ENCODE results near the gene PHACTR3. TPM values are rescaled to one million over a fixed set of nuclear protein-coding genes. Genes with fewer than 3 reads are reported as not detected.

The PHACTR3 gene
- total RNA-seq, 1 experiment from 2014 or later = not detected

- peaks cover 5% of the 10 kb centered on the region for H3K9me3 ChIP-seq (ENCODE audit: control insufficient read depth, low read depth, low read length)
- H3K4me2 ChIP-seq (ENCODE audit: insufficient read depth, insufficient read length, low read length) = no peak overlapping the region
- no peak overlapping the region for H3K23ac ChIP-seq (ENCODE audit: insufficient read length, low read depth, low read length)
- H3K27ac ChIP-seq (ENCODE audit: insufficient read length, low read depth, low read length) = no peak overlapping the region
- no peak overlapping the region for H2BK20ac ChIP-seq (ENCODE audit: low read depth, low read length, poor library complexity, severe bottlenecking)
- H2AK5ac ChIP-seq (ENCODE audit: insufficient read length, low read length) = no peak overlapping the region
- no peaks in the 10 kb centered on the region for H3K23me2 ChIP-seq (ENCODE audit: insufficient read length, low read depth, low read length, poor library complexity, severe bottlenecking)
- H3K27me3 Mint-ChIP-seq (ENCODE audit: low read depth) = peaks cover 27% of the 10 kb centered on the region
- no peak overlapping the region for H2BK5ac ChIP-seq (ENCODE audit: insufficient read length, low read length)
- no peak overlapping the region for H3K14ac ChIP-seq (ENCODE audit: insufficient read depth, low read length)
- peaks cover 0 to 21% (median 8%) of the 10 kb centered on the region in 3 experiments; a peak in 4 of 7 replicates for H3K36me3 Mint-ChIP-seq (ENCODE audit: insufficient read depth in 1 of 3, low read depth in 3 of 3)
- peaks cover 1 to 98% of the 10 kb centered on the region in 2 experiments for H3K9me3 Mint-ChIP-seq
- no peak for DNase-seq
- H3K18ac ChIP-seq (ENCODE audit: insufficient read length, low read depth, low read length) = no peak overlapping the region
- H4K8ac ChIP-seq (replicated peaks; ENCODE audit: insufficient read length, low read depth, low read length) = no peak overlapping the region
- H4K91ac ChIP-seq (ENCODE audit: insufficient read length, low read depth, low read length) = no peak overlapping the region
- no peak overlapping the region for H2BK12ac ChIP-seq (ENCODE audit: insufficient read length, low read depth, low read length)
- no peaks in the 10 kb centered on the region for H3K4me1 ChIP-seq (ENCODE audit: insufficient read depth, low read length)
- no peak overlapping the region for H2BK120ac ChIP-seq (ENCODE audit: low read depth, low read length, poor library complexity, severe bottlenecking)
- H3K4ac ChIP-seq (ENCODE audit: low read depth, low read length) = no peak overlapping the region
- H4K5ac ChIP-seq (ENCODE audit: insufficient read length, low read depth, low read length) = no peak overlapping the region
- H3K79me2 ChIP-seq (ENCODE audit: insufficient read depth, low read length) = no peaks in the 10 kb centered on the region
- H3K27ac Mint-ChIP-seq = no peak overlapping the region
- no peak for TF ChIP-seq CTCF (conservative IDR thresholded peaks at IDR 0.05)
- no peaks in the 10 kb centered on the region for H3K27me3 ChIP-seq (ENCODE audit: insufficient read depth, low read length)
- no peak overlapping the region for H2AFZ ChIP-seq (ENCODE audit: low read length)
- H3K56ac ChIP-seq (ENCODE audit: insufficient read length, low read depth, low read length) = no peak overlapping the region
- H3T11ph ChIP-seq (ENCODE audit: low read length) = no peak overlapping the region
- H3K4me3 Mint-ChIP-seq = no peak overlapping the region
- H3K9ac ChIP-seq (ENCODE audit: extremely low read depth, insufficient read length, low read length) = no peak overlapping the region
- H3K79me1 ChIP-seq (ENCODE audit: insufficient read depth, low read depth, low read length, poor library complexity, severe bottlenecking) = no peaks in the 10 kb centered on the region
- H2BK15ac ChIP-seq (ENCODE audit: low read depth, low read length) = no peak overlapping the region
- no peaks in the 10 kb centered on the region for H4K20me1 ChIP-seq (ENCODE audit: control insufficient read depth, insufficient read depth, insufficient read length)
- no peaks in the 10 kb centered on the region for H3K4me1 Mint-ChIP-seq
- no CpG with 5 or more reads among the region's 12 CpGs for WGBS (ENCODE audit: extremely low coverage, insufficient read length, low lambda C conversion rate)
These were observed 114.4 kb downstream of the PHACTR3 start for GRCh38 chr20:59718751-59719150.

Measured in H9 (cell line).